LHCN-M2 (cell line): ENCODE results near the gene ZNF783. TPM values are rescaled to one million over a fixed set of nuclear protein-coding genes. Genes with fewer than 3 reads are reported as not detected.
"Not testable (repeated sequence)": the region's sequence is repeated elsewhere in the genome, so short reads cannot be mapped to it uniquely, and the experiment has no call there.

Experiments
- DNase-seq: peaks from one replicate; pipeline ENCODE4 v3.0.0-alpha.2; 2012; ENCODE audit warnings: low read depth
- total RNA-seq: library from RNA; depleted of rRNA; stranded (reverse); fragments of >200 nt; gene quantifications from 2 replicates; pipeline ENCODE4 v1.2.3, GENCODE V29; 2014; rRNA removed

The ZNF783 gene
- total RNA-seq, 1 experiment from 2014 or later = 17.6 TPM

- no peak for DNase-seq
Measured at GRCh38 chr7:149329766-149330334, 67.9 kb downstream of the ZNF783 start.

GRCh38 chr7:149330914-149331567 is 69.0 kb downstream of the ZNF783 start:
- DNase-seq = peak; percentile 19

GRCh38 chr7:149332602-149333320 is 70.8 kb downstream of the ZNF783 start:
- DNase-seq = not testable (repeated sequence)

- DNase-seq = no peak
Measured at GRCh38 chr7:149333321-149333717, 71.3 kb downstream of the ZNF783 start.

GRCh38 chr7:149334219-149334618 is 72.2 kb downstream of the ZNF783 start:
- no peak for DNase-seq

Other genes with a start within 250 kb of the ZNF783 start
- gene PDIA4, start 233.7 kb upstream of the ZNF783 start, total RNA-seq = 304 and 320 TPM in 2 replicates
- 6.3 TPM in 2 replicates for gene ZNF786, start 171.5 kb upstream of the ZNF783 start, total RNA-seq
- 4.4 and 6.3 TPM in 2 replicates for gene ZNF425, start 135.9 kb upstream of the ZNF783 start, total RNA-seq
- 14.9 and 17.1 TPM in 2 replicates for gene ZNF398, start 114.7 kb upstream of the ZNF783 start, total RNA-seq
- 23.0 and 28.6 TPM in 2 replicates for gene ZNF282, start 66.7 kb upstream of the ZNF783 start, total RNA-seq
- 6.6 and 7.9 TPM in 2 replicates for gene ZNF212, start 22.5 kb upstream of the ZNF783 start, total RNA-seq
- gene ZNF777, start 198.9 kb downstream of the ZNF783 start, total RNA-seq = 11.0 and 15.9 TPM in 2 replicates
- 27.6 and 29.6 TPM in 2 replicates for gene ZNF746, start 235.6 kb downstream of the ZNF783 start, total RNA-seq